CD4-positive, alpha-beta T cell (primary cell): ENCODE data around the gene STEAP3. TPM values are rescaled to one million over a fixed set of nuclear protein-coding genes. Genes with fewer than 3 reads are reported as not detected.

Source experiments
- ATAC-seq: fragments of 200-7000 bp; cut with Tn5 transposase; one replicate; pipeline ENCODE4 v1.10.0; 2022; ENCODE audit warnings: mild to moderate bottlenecking; ENCODE audit not compliant: poor library complexity
- CTCF ChIA-PET: fragments of 350-600 bp; sonication (Branson Sonifier 250); formaldehyde crosslinking; loops from one replicate; lab custom pipeline; 2021; ENCODE audit warnings: antibody characterized with exemption, inconsistent platforms; lab: Charles Lee
- POLR2A ChIA-PET: fragments of 350-600 bp; sonication (Branson Sonifier 250); formaldehyde crosslinking; loops from one replicate; lab custom pipeline; 2021; ENCODE audit warnings: antibody characterized with exemption, inconsistent platforms; lab: Charles Lee
- DNase-seq, 14 experiments: peaks; one replicate each; pipeline ENCODE4 v3.0.0-alpha.2; 2013 to 2020; ENCODE audit warnings: mixed read lengths in 2 of 14
- H3K27ac ChIP-seq, 2 donors: one replicate each; pipeline versions ENCODE4 v1.5.1 to v1.7.0; 2013; ENCODE audit warnings: low read length in 2 of 2, low read depth in 1 of 2, mild to moderate bottlenecking in 1 of 2
- H3K27me3 ChIP-seq, 2 experiments: 1 replicate in 1 of 2; 2 replicates in 1 of 2; pipeline versions ENCODE4 v1.6.1 to v1.7.0; 2013; ENCODE audit warnings: low read length in 2 of 2, control low read depth in 1 of 2, mild to moderate bottlenecking in 1 of 2, moderate library complexity in 1 of 2; ENCODE audit not compliant: insufficient read depth in 2 of 2, control insufficient read depth in 1 of 2
- H3K36me3 ChIP-seq: one replicate; pipeline ENCODE4 v1.6.1; 2013; ENCODE audit warnings: low read length, control low read depth; ENCODE audit not compliant: insufficient read depth
- H3K4me1 ChIP-seq: one replicate; pipeline ENCODE4 v1.6.1; 2013; ENCODE audit warnings: low read length, control low read depth; ENCODE audit not compliant: insufficient read depth
- H3K4me3 ChIP-seq: one replicate; pipeline ENCODE4 v1.5.1; 2013; ENCODE audit warnings: mild to moderate bottlenecking, low read length, moderate library complexity
- H3K9me3 ChIP-seq, 2 experiments: 1 replicate in 1 of 2; 2 replicates in 1 of 2; pipeline versions ENCODE4 v1.6.1 to v1.7.0; 2013; ENCODE audit warnings: low read length in 2 of 2, mild to moderate bottlenecking in 2 of 2, control low read depth in 1 of 2, moderate library complexity in 1 of 2; ENCODE audit not compliant: control insufficient read depth in 1 of 2, insufficient read depth in 1 of 2
- H3K27ac Mint-ChIP-seq: one replicate; pipeline ENCODE4 v1.8.0; 2020; ENCODE audit warnings: mixed read lengths
- H3K27me3 Mint-ChIP-seq: one replicate; pipeline ENCODE4 v1.8.0; 2021; ENCODE audit warnings: mixed read lengths
- H3K36me3 Mint-ChIP-seq: one replicate; pipeline ENCODE4 v1.8.0; 2021; ENCODE audit warnings: low read depth, mixed read lengths
- H3K4me1 Mint-ChIP-seq: one replicate; pipeline ENCODE4 v1.8.0; 2021; ENCODE audit warnings: low read depth, mixed read lengths
- H3K4me3 Mint-ChIP-seq: one replicate; pipeline ENCODE4 v1.8.0; 2020; ENCODE audit warnings: mild to moderate bottlenecking, mixed read lengths
- H3K9me3 Mint-ChIP-seq: one replicate; pipeline ENCODE4 v1.8.0; 2020; ENCODE audit warnings: mixed read lengths
- intact Hi-C, 2 experiments: fragments of 100-400 bp; cut with DNase I in 1 of 2; cut with micrococcal nuclease in 1 of 2; formaldehyde crosslinking; loops; one replicate each; pipeline versions ENCODE4 v1.15.1 to v1.9.0; 2023 to 2025; cut with DNase I, micrococcal nuclease
- total RNA-seq, 174 experiments: library from RNA in 2 of 174; stranded (reverse) in 2 of 174; gene quantifications; one replicate each; pipeline ENCODE4 v1.2.3 and lab custom pipeline; 2021 to 2026
- TF ChIP-seq, protein P1 (sequence below): fragments of 200-600 bp; IDR thresholded peaks from one replicate; pipeline ENCODE4 v1.8.0; 2022; ENCODE audit warnings: antibody characterized with exemption, mild to moderate bottlenecking

STEAP3 gene
- total RNA-seq, 2 experiments from 2014 or later = not detected

GRCh38 chr2:119184512-119184911 lies 39.1 kb upstream of the STEAP3 start:
- no peaks in the 10 kb centered on the region for H3K27me3 ChIP-seq
- no peaks in the 10 kb centered on the region for H3K4me1 ChIP-seq
- POLR2A ChIA-PET = no interaction called here
- H3K9me3 ChIP-seq = no peaks in the 10 kb centered on the region
- DNase-seq = no peak
- Mint-ChIP-seq H3K27me3 (peaks cover 15% of the 10 kb centered on the region), H3K27ac (no peak overlapping the region), H3K9me3 (no peaks in the 10 kb centered on the region), H3K4me3 (no peak overlapping the region), H3K4me1 (no peaks in the 10 kb centered on the region), H3K36me3 (no peaks in the 10 kb centered on the region)
- no peak overlapping the region for H3K4me3 ChIP-seq
- TF ChIP-seq, protein P1, sequence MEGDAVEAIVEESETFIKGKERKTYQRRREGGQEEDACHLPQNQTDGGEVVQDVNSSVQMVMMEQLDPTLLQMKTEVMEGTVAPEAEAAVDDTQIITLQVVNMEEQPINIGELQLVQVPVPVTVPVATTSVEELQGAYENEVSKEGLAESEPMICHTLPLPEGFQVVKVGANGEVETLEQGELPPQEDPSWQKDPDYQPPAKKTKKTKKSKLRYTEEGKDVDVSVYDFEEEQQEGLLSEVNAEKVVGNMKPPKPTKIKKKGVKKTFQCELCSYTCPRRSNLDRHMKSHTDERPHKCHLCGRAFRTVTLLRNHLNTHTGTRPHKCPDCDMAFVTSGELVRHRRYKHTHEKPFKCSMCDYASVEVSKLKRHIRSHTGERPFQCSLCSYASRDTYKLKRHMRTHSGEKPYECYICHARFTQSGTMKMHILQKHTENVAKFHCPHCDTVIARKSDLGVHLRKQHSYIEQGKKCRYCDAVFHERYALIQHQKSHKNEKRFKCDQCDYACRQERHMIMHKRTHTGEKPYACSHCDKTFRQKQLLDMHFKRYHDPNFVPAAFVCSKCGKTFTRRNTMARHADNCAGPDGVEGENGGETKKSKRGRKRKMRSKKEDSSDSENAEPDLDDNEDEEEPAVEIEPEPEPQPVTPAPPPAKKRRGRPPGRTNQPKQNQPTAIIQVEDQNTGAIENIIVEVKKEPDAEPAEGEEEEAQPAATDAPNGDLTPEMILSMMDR = no peak
- ATAC-seq = no peak
- H3K27ac ChIP-seq = no peak overlapping the region
- CTCF ChIA-PET = no interaction called here
- no peaks in the 10 kb centered on the region for H3K36me3 ChIP-seq
- intact Hi-C loops = no loop called here

- Mint-ChIP-seq H3K27ac (no peak overlapping the region), H3K36me3 (no peaks in the 10 kb centered on the region), H3K4me1 (no peaks in the 10 kb centered on the region), H3K27me3 (peaks cover 32% of the 10 kb centered on the region), H3K9me3 (no peaks in the 10 kb centered on the region), H3K4me3 (no peak overlapping the region)
- intact Hi-C loops = no loop called here
- H3K36me3 ChIP-seq = no peaks in the 10 kb centered on the region
- ChIA-PET CTCF (no interaction called here), POLR2A (no interaction called here)
- H3K9me3 ChIP-seq = no peaks in the 10 kb centered on the region
- TF ChIP-seq, protein P1 = no peak
- H3K27ac ChIP-seq = no peak overlapping the region
- peaks cover 8 to 14% of the 10 kb centered on the region in 2 experiments for H3K27me3 ChIP-seq
- DNase-seq (no peak), ATAC-seq (no peak)
- no peak overlapping the region for H3K4me3 ChIP-seq
- H3K4me1 ChIP-seq = no peaks in the 10 kb centered on the region
Measured at GRCh38 chr2:119190321-119191111, 33.1 kb upstream of the STEAP3 start.

DNA sequence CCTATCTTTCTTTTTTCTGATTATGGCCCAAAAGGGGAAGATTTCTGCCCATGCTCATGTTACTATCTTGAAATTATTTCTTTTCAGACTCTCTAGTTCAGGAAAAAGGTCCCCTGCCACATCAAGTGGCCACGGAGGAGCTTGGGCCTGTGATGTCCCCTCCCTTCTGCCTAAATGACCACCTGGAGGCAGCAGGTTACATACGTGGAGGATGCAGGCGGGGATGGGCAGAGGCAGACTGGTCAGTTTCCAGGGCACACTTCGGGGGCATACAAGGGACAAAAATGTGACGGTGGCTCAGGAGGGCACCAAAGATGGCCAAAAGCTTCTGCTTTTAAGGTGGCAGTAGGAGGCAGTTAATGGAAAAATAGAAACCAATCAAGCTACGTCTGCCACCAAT lies 30.7 kb upstream of the STEAP3 start:
- Histone ChIP-seq H3K27ac (no peak overlapping the region), H3K36me3 (no peaks in the 10 kb centered on the region), H3K4me3 (no peak overlapping the region), H3K9me3 (no peaks in the 10 kb centered on the region), H3K4me1 (no peaks in the 10 kb centered on the region), H3K27me3 (peaks cover 8 to 14% of the 10 kb centered on the region in 2 experiments)
- Mint-ChIP-seq H3K27me3 (peaks cover 29% of the 10 kb centered on the region), H3K36me3 (no peaks in the 10 kb centered on the region), H3K27ac (no peak overlapping the region), H3K4me1 (no peaks in the 10 kb centered on the region), H3K9me3 (no peaks in the 10 kb centered on the region), H3K4me3 (no peak overlapping the region)
- ChIA-PET CTCF (no interaction called here), POLR2A (no interaction called here)
- intact Hi-C loops = no loop called here
- DNase-seq (no peak), ATAC-seq (no peak)
- TF ChIP-seq, protein P1 = no peak
